GM10266 (cell line): ENCODE results near the gene PBX3.

Experiments used
- DNase-seq: peaks from one replicate; pipeline ENCODE4 v3.0.0; 2012; ENCODE audit errors: extremely low spot score
- CTCF ChIP-seq: IDR thresholded peaks from 2 replicates; pipeline ENCODE4 v1.5.1; 2012; ENCODE audit warnings: mild to moderate bottlenecking, low read depth; ENCODE audit not compliant: control insufficient read depth, insufficient read depth; ENCODE audit errors: missing control alignments

PBX3 gene

GRCh38 chr9:125959315-125959714, 212.1 kb downstream of the PBX3 start:
- no peak for TF ChIP-seq CTCF
- no peak for DNase-seq

GRCh38 chr9:125959951-125960619, 212.9 kb downstream of the PBX3 start:
- DNase-seq, result no peak
- TF ChIP-seq CTCF, result no peak

GRCh38 chr9:125960626-125961025, 213.5 kb downstream of the PBX3 start:
- no peak for DNase-seq
- TF ChIP-seq CTCF, result no peak

GRCh38 chr9:125961072-125961471, 213.9 kb downstream of the PBX3 start:
- DNase-seq, result no peak
- no peak for TF ChIP-seq CTCF

GRCh38 chr9:125963932-125964331, 216.8 kb downstream of the PBX3 start:
- TF ChIP-seq CTCF, result no peak

GRCh38 chr9:125964702-125965225, 217.6 kb downstream of the PBX3 start:
- no peak for DNase-seq
- no peak for TF ChIP-seq CTCF

More at GRCh38 chr9:125963932-125964331, 216.8 kb downstream of the PBX3 start:
- no peak for DNase-seq

GRCh38 chr9:125965477-125965876, 218.3 kb downstream of the PBX3 start:
- no peak for DNase-seq
- TF ChIP-seq CTCF, result no peak
